GM21381 (cell line): ENCODE results near the gene SPRED3.

Experiments
- ATAC-seq: cut with Tn5 transposase; IDR thresholded peaks from one replicate; pipeline ENCODE4 v1.9.1; 2021; ENCODE audit warnings: mild to moderate bottlenecking, moderate library complexity; ENCODE audit not compliant: unreplicated experiment

Gene SPRED3

DNA sequence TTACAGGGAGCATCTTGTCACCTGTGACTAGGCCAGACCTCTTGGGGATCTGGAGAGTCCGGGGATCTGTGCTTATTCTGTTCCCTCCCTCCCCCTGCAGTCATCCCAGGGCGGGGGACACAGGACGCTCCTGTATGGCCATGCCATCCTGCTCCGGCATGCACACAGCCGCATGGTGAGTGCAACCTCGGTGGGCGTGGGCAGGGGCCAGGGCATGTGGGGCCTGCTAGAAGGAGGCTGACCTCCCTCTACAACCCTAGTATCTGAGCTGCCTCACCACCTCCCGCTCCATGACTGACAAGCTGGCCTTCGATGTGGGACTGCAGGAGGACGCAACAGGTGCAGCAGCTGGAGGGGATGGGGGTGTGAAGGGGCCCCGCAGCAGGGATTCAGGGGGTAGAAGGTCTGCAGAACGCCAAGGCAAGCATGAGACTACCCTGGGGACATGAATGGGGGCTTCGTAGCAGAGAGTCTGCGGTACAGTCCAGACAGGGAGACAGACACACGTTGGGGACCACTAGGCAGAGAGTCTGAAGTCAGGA, 55.0 kb downstream of the SPRED3 start:
- ATAC-seq = no peak

DNA sequence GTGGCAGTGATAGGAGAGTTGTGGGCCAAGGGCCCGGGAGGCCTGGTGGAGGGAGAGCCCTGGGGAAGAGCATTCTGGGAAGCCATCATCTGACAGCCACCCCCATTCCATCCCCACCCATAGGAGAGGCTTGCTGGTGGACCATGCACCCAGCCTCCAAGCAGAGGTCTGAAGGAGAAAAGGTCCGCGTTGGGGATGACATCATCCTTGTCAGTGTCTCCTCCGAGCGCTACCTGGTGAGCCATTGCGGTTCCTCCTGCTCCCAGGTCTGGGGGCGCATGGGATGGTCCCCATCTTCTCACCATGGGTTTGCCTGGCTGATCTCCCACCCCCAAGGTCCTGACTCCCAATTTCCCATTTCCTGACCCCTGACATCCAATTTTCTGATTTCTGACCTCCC, 55.5 kb downstream of the SPRED3 start:
- ATAC-seq = no peak

DNA sequence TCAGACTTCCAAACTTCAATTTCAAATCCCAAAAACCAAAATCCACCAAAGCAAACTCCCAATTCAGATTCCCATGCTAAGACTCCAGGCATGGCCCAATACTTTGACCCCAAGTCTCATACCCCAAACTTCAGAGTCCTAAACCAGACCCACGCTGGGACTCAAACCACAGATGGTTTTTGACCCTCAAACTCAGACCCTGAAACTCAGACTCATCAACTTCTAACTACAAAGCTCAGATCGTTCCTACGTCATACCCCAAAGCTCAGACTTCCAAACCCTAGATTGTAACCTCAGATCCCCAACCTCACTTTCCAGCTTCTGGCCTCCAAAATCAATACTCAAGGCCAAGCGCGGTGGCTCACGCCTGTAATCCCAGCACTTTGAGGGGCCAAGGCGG, 56.9 kb downstream of the SPRED3 start:
- ATAC-seq = no peak

DNA sequence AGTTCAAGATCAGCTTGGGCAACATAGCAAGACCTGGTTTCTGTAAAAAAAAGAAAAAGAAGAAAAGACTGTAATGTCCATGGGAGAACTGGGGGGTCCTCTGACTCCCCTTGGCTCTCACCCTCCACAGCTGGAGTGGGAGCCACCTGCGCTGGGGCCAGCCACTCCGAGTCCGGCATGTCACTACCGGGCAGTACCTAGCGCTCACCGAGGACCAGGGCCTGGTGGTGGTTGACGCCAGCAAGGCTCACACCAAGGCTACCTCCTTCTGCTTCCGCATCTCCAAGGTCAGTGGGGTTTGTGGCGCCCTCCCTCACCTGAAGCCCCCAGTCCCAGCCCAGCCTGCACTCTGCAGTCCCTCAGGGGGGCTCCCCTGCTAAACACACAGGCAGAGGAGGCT, 59.7 kb downstream of the SPRED3 start:
- no peak for ATAC-seq
